HCT116 (cell line): ENCODE measurements around the gene COL26A1. TPM values are rescaled to one million over a fixed set of nuclear protein-coding genes. Genes with fewer than 3 reads are reported as not detected.

ENCODE experiments used
- ATAC-seq: fragments of 200-7000 bp; cut with Tn5 transposase; 2 replicates; pipeline ENCODE4 v1.9.1; 2020; ENCODE audit warnings: mild to moderate bottlenecking, moderate library complexity
- BruUV-seq: library from RNA; stranded (reverse); fragments of 400-500 nt; replicated peaks from 2 replicates; lab custom pipeline; 2021; lab: Mats Ljungman, UMichigan
- CTCF ChIA-PET: fragments of 300-600 bp; sonication (Branson Sonifier 250); formaldehyde crosslinking; loops from one replicate; lab custom pipeline; 2021; ENCODE audit warnings: antibody characterized with exemption; lab: Charles Lee
- POLR2A ChIA-PET: fragments of 300-600, 350-600 bp; sonication (Branson Sonifier 250); formaldehyde crosslinking; loops from one replicate; lab custom pipeline; 2021; ENCODE audit warnings: antibody characterized with exemption; lab: Charles Lee
- RAD21 ChIA-PET, 2 experiments: fragments of 300-600 bp; sonication (Branson Sonifier 250); formaldehyde crosslinking; loops; one replicate each; lab custom pipeline; 2023; ENCODE audit warnings: low total read pairs in 2 of 2; ENCODE audit not compliant: uncharacterized antibody in 2 of 2, unreplicated experiment in 2 of 2, low non-redundant PET in 1 of 2; lab: Charles Lee
- DNase-seq: peaks from one replicate; pipeline ENCODE4 v3.0.0-alpha.2; 2010; ENCODE audit warnings: low read depth, low spot score
- H2AFZ ChIP-seq: fragments of 200-600 bp; shearing (Covaris generic), sonication (generic); 2 replicates; pipeline ENCODE4 v1.6.1; 2017; ENCODE audit warnings: low read depth, mixed run types, mixed read lengths, antibody characterized with exemption, low read length; ENCODE audit not compliant: poor library complexity, severe bottlenecking
- H3K27ac ChIP-seq: 2 replicates; pipeline ENCODE4 v1.5.1; 2012; ENCODE audit warnings: low read depth, low read length
- H3K27me3 ChIP-seq: fragments of 200-600 bp; sonication (generic); 2 replicates; pipeline ENCODE4 v1.6.1; 2016; ENCODE audit warnings: mixed run types, low read length, mixed read lengths; ENCODE audit not compliant: insufficient read depth
- H3K36me3 ChIP-seq, 2 experiments: fragments of 200-500 bp in 1 of 2; fragments of 200-600 bp in 1 of 2; sonication (Bioruptor generic) in 1 of 2; sonication (generic) in 1 of 2; 2 replicates each; pipeline versions ENCODE4 v1.5.1 to v1.6.1; 2014 to 2016; ENCODE audit warnings: low read length in 2 of 2, inconsistent platforms in 1 of 2, mixed read lengths in 1 of 2, mixed run types in 1 of 2; ENCODE audit not compliant: insufficient read depth in 2 of 2, control insufficient read depth in 1 of 2
- H3K4me1 ChIP-seq, 2 experiments: fragments of 200-600 bp in 1 of 2; sonication (generic) in 1 of 2; 2 replicates each; pipeline versions ENCODE4 v1.5.1 to v1.6.1; 2012 to 2017; ENCODE audit warnings: low read length in 2 of 2, inconsistent platforms in 1 of 2, mild to moderate bottlenecking in 1 of 2, mixed read lengths in 1 of 2, mixed run types in 1 of 2, moderate library complexity in 1 of 2; ENCODE audit not compliant: insufficient read depth in 2 of 2, control insufficient read depth in 1 of 2
- H3K4me2 ChIP-seq: fragments of 200-600 bp; sonication (generic); 2 replicates; pipeline ENCODE4 v1.6.1; 2017; ENCODE audit warnings: mixed run types, low read length, mixed read lengths
- H3K4me3 ChIP-seq, 2 experiments: fragments of 200-600 bp in 1 of 2; sonication (generic) in 1 of 2; replicated peaks in 1 of 2; 2 replicates each; pipeline ENCODE4 v1.5.1; 2011 to 2016; ENCODE audit warnings: low read length in 2 of 2, control low read depth in 1 of 2, low read depth in 1 of 2, mild to moderate bottlenecking in 1 of 2, mixed read lengths in 1 of 2, mixed run types in 1 of 2
- H3K79me2 ChIP-seq: fragments of 200-600 bp; sonication (generic); 2 replicates; pipeline ENCODE4 v1.6.1; 2017; ENCODE audit warnings: mild to moderate bottlenecking, mixed run types, low read length, moderate library complexity, mixed read lengths; ENCODE audit not compliant: insufficient read depth
- H3K9ac ChIP-seq: fragments of 200-600 bp; sonication (generic); 2 replicates; pipeline ENCODE4 v1.6.1; 2016; ENCODE audit warnings: low read length, mixed read lengths
- H3K9me2 ChIP-seq: fragments of 200-600 bp; sonication (generic), shearing (Covaris generic); 2 replicates; pipeline ENCODE4 v1.6.1; 2017; ENCODE audit warnings: mixed run types, mild to moderate bottlenecking, moderate library complexity; ENCODE audit not compliant: insufficient read depth
- H3K9me3 ChIP-seq, 2 experiments: fragments of 200-500 bp in 1 of 2; fragments of 200-600 bp in 1 of 2; sonication (Bioruptor generic) in 1 of 2; sonication (generic) in 1 of 2; 2 replicates each; pipeline ENCODE4 v1.6.1; 2014 to 2017; ENCODE audit warnings: low read length in 2 of 2, mixed read lengths in 2 of 2, inconsistent platforms in 1 of 2, low read depth in 1 of 2, mild to moderate bottlenecking in 1 of 2, mixed run types in 1 of 2, moderate library complexity in 1 of 2; ENCODE audit not compliant: control insufficient read depth in 1 of 2, insufficient read depth in 1 of 2
- H4K20me1 ChIP-seq: fragments of 200-600 bp; sonication (generic), shearing (Covaris generic); 2 replicates; pipeline ENCODE4 v1.6.1; 2017; ENCODE audit warnings: mixed run types, mild to moderate bottlenecking, moderate library complexity; ENCODE audit not compliant: insufficient read depth
- ATF3 ChIP-seq: IDR thresholded peaks from 2 replicates; pipeline ENCODE4 v1.6.1; 2012
- CEBPB ChIP-seq: IDR thresholded peaks from 2 replicates; pipeline ENCODE4 v1.6.1; 2012; ENCODE audit warnings: low read depth
- CTCF ChIP-seq, 3 experiments: fragments of 200-600 bp in 1 of 3; sonication (generic) in 1 of 3; IDR thresholded peaks in 2 of 3; conservative IDR thresholded peaks in 1 of 3; 2 replicates each; pipeline ENCODE4 v1.5.1; 2012 to 2017; ENCODE audit warnings: low read depth in 2 of 3, low read length in 2 of 3, antibody characterized with exemption in 1 of 3, borderline replicate concordance in 1 of 3, control low read depth in 1 of 3, mild to moderate bottlenecking in 1 of 3, mixed read lengths in 1 of 3, mixed run types in 1 of 3, moderate library complexity in 1 of 3; ENCODE audit not compliant: insufficient read depth in 1 of 3
- EGR1 ChIP-seq: IDR thresholded peaks from 2 replicates; pipeline ENCODE4 v1.6.1; 2012; ENCODE audit warnings: low read depth
- EZH2 ChIP-seq: fragments of 200-600 bp; sonication (generic); IDR thresholded peaks from 2 replicates; pipeline ENCODE4 v1.6.1; 2017; ENCODE audit warnings: antibody characterized with exemption, mixed run types
- EZH2phosphoT487 ChIP-seq: fragments of 200-600 bp; IDR thresholded peaks from 2 replicates; pipeline ENCODE4 v1.6.1; 2018; ENCODE audit warnings: antibody characterized with exemption, borderline replicate concordance
- JUND ChIP-seq: IDR thresholded peaks from 2 replicates; pipeline ENCODE4 v1.6.1; 2012
- MAX ChIP-seq: IDR thresholded peaks from 2 replicates; pipeline ENCODE4 v1.6.1; 2012
- POLR2A ChIP-seq: IDR thresholded peaks from 2 replicates; pipeline ENCODE4 v1.7.0; 2011; ENCODE audit warnings: borderline replicate concordance; ENCODE audit not compliant: insufficient read depth, insufficient read length; ENCODE audit errors: extremely low read depth
- POLR2AphosphoS5 ChIP-seq: IDR thresholded peaks from 2 replicates; pipeline ENCODE4 v1.6.1; 2011; ENCODE audit warnings: mild to moderate bottlenecking, low read depth, low read length, moderate library complexity
- RAD21 ChIP-seq: IDR thresholded peaks from 2 replicates; pipeline ENCODE4 v1.6.1; 2012; ENCODE audit warnings: low read depth, mild to moderate bottlenecking
- REST ChIP-seq: IDR thresholded peaks from 2 replicates; pipeline ENCODE4 v1.6.1; 2012; ENCODE audit warnings: low read depth
- SIN3A ChIP-seq: IDR thresholded peaks from 2 replicates; pipeline ENCODE4 v1.6.1; 2012; ENCODE audit warnings: low read depth
- SP1 ChIP-seq: IDR thresholded peaks from 2 replicates; pipeline ENCODE4 v1.6.1; 2012; ENCODE audit warnings: low read depth
- YY1 ChIP-seq: IDR thresholded peaks from 2 replicates; pipeline ENCODE4 v1.6.1; 2011; ENCODE audit warnings: low read length, low read depth, moderate library complexity, mild to moderate bottlenecking; ENCODE audit not compliant: insufficient replicate concordance; ENCODE audit errors: extremely low read depth
- ZBTB33 ChIP-seq: IDR thresholded peaks from 2 replicates; pipeline ENCODE4 v1.6.1; 2011; ENCODE audit warnings: mild to moderate bottlenecking, low read length, moderate library complexity; ENCODE audit not compliant: insufficient replicate concordance; ENCODE audit errors: extremely low read depth
- ZFX ChIP-seq: fragments of 450-650 bp; IDR thresholded peaks from 2 replicates; pipeline ENCODE4 v1.6.1; 2017
- ZNF274 ChIP-seq: fragments of 200-500 bp; sonication (Bioruptor generic); IDR thresholded peaks from 2 replicates; pipeline ENCODE4 v1.6.1; 2014; ENCODE audit warnings: mild to moderate bottlenecking, low read depth, low read length, inconsistent platforms
- intact Hi-C: fragments of 100-400 bp; cut with micrococcal nuclease; formaldehyde crosslinking; loops from 2 replicates; pipeline ENCODE4 v1.10.0; 2022
- total RNA-seq: library from RNA; stranded (reverse); gene quantifications from one replicate; pipeline ENCODE4 v1.2.1, GENCODE V29; 2021; ENCODE audit not compliant: unreplicated experiment

The COL26A1 gene
- total RNA-seq, 1 experiment from 2014 or later: 0.27 TPM

GRCh38 chr7:101549734-101550133 lies 187.1 kb downstream of the COL26A1 start:
- Histone ChIP-seq H3K27ac (no peak overlapping the region), H3K4me3 (no peak overlapping the region), H3K79me2 (no peaks in the 10 kb centered on the region), H3K9ac (no peak overlapping the region), H2AFZ (no peak overlapping the region), H3K9me2 (no peaks in the 10 kb centered on the region), H3K4me2 (no peak overlapping the region), H3K9me3 (no peaks in the 10 kb centered on the region), H4K20me1 (no peaks in the 10 kb centered on the region), H3K27me3 (no peaks in the 10 kb centered on the region), H3K36me3 (no peaks in the 10 kb centered on the region), H3K4me1 (no peaks in the 10 kb centered on the region)
- ChIA-PET POLR2A (no interaction called here), RAD21 (no interaction called here), CTCF (no interaction called here)
- TF ChIP-seq JUND (no peak), YY1 (no peak), POLR2A (no peak), REST (no peak), ZNF274 (no peak), CEBPB (no peak), EZH2phosphoT487 (no peak), SIN3A (no peak), ATF3 (no peak), RAD21 (no peak), MAX (no peak), EGR1 (no peak), EZH2 (no peak), POLR2AphosphoS5 (no peak), ZFX (no peak), ZBTB33 (no peak), SP1 (no peak), CTCF (IDR thresholded peaks at IDR 0.05 in 2 of 3, conservative IDR thresholded peaks at IDR 0.05 in 1 of 3; ENCODE audit: borderline replicate concordance in 1 of 3, insufficient read depth in 1 of 3, low read depth in 2 of 3, low read length in 2 of 3) (no peak)
- BruUV-seq: no TSS peak
- intact Hi-C loops: no loop called here
- DNase-seq (no peak), ATAC-seq (no peak)
